ENCODE data around the gene IQGAP1.
A peak's percentile ranks its signal among the peaks of the same experiment; 100 is the strongest.

The IQGAP1 gene

DNA sequence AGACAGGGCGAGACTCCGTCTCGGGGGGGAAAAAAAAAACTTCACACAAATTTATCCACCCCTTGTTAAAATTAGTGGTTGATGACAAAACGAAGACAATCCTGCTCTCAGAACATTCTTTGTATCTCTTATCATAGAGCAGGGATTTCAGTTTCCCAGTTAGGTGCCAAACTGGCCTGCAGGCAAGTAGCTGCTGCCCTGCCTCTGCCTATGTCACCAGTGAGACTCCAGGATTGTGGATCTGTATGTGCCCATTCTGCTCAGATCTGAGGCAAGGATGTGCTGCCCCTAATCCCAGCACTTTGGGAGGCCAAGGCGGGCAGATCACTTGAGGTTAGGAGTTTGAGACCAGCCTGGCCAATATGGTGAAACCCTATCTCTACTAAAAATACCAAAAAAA, 54.4 kb downstream of the IQGAP1 start:
- no peak for DNase-seq (ENCODE audit: low spot score)

DNA sequence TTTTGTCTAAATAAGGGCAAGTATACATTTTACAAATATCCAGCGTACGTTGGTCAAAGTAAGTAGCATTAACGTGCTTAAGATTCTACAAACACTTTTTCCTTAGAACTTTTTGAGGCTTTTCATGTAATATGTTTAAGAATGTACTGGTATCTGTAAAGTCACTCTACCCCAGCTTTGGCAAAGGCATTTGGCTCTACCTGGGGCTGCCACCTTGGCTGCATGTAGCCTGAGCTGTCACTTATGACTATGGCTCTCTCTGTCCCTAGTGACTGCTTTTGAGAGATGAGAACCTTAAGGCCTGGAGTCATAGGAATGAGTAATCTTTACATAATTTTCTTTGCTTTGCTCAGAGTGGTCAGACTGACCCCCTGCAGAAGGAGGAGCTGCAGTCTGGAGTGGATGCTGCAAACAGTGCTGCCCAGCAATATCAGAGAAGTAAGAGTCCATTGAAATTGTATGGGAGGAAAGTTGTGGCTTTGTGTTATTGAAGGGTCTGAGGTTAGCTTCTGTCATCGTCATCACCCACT, 61.2 kb downstream of the IQGAP1 start:
- no peak for DNase-seq (ENCODE audit: low spot score)

DNA sequence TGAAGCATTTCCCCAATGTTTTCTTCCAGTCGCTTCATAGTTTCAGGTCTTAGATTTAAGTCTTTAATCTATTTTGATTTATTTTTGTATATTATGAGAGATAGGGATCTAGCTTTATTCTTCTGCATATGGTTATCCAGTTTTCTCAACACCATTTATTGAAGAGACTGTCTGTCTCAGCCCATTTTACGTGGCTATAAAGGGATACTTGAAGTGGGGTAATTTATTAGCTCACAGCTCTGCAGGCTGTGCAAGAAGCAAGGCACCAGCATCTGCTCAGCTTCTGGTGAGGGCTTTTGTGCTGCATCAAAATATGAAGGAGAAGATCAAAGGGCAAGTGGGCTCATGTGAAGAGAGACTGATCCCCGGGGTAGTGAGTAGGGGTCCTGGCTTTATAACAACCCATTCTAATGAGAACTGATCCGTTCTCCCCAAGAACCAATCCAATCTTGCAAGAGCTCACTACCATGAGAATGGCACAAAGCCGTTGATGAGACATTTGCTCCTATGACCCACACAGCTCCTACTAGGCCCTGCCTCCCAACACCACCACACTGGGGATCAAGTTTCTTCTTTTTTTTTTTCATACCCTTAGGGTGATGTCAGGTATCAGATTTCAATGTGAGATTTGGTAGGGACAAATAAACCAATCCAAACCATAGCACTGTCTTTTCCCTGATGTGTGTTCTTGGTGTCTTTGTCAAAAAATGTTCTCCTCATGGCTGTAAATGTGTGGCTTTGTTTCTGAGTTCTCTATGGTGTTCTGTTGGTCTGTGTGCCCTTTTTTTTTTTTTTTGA, 63.2 kb downstream of the IQGAP1 start:
- DNase-seq (ENCODE audit: low spot score): peak; percentile 20

DNA sequence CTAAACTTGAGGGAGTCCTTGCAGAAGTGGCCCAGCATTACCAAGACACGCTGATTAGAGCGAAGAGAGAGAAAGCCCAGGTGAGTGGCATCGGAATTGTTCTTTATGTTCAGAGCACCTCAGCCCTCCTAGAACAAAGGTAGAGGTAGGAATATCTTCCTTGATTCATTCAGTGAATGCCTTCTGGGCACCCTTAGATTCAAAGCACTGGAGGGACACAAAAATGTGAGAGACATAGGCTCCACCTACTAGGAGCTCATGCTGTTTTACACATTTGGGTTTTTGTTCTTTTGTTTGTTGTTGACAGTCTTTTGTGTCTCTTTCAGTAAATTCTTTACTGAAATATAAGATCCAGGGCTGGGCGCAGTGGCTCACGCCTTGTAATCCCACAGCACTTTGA, 68.2 kb downstream of the IQGAP1 start:
- no peak for DNase-seq (ENCODE audit: low spot score)

GRCh38 chr15:90458061-90458460, 70.0 kb downstream of the IQGAP1 start:
- DNase-seq (ENCODE audit: low spot score): no peak

GRCh38 chr15:90459368-90459767, 71.3 kb downstream of the IQGAP1 start:
- DNase-seq (ENCODE audit: low spot score): no peak

- no peak for DNase-seq (ENCODE audit: low spot score)
Observed at GRCh38 chr15:90460142-90460824, 72.2 kb downstream of the IQGAP1 start.

DNA sequence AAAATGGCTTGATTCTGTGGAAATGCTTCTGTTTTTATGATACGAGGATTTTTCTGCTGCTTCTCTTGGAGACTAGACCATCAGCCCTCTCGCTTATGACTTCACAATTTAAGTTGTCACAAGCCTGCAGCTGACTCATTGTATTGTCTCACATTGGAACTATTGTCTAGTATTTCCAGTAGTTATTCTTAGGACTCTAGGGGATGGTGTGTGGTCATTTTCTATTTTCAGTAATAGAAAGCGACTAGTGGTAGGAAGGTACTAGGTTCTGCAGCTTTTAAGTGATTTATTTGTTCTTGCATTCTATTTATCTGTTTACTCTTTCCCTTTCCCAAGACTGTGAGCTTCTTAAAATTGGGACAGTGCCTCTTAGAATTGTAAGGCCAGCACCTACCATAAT, 75.3 kb downstream of the IQGAP1 start:
- peak; percentile 79 for DNase-seq (ENCODE audit: low spot score)

- DNase-seq (ENCODE audit: low spot score): no peak
Observed at GRCh38 chr15:90465140-90465929, 77.3 kb downstream of the IQGAP1 start.

GRCh38 chr15:90465930-90466567, 78.0 kb downstream of the IQGAP1 start:
- DNase-seq (ENCODE audit: low spot score): no peak

DNA sequence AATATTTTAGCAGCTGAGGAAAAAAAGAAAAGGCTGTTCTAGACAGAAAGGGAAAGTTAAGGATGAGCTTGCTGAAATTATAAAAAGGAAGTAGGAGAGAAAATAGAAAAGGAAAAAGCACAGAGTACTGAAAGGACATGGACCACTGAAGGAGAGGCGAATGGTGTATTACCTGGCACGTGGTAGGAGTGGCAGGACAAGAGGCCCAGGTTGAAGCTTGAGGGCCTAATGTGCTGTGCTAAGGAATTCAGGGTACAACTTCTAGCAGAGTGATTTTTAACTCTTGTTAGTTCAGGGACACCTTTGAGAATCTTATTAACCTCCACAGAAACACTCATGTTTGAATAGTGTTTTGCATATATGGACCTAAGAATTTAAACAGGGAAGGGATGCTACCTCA, 81.7 kb downstream of the IQGAP1 start:
- DNase-seq (ENCODE audit: low spot score): no peak

- DNase-seq (ENCODE audit: low spot score): no peak
Observed at GRCh38 chr15:90470453-90470852, 82.4 kb downstream of the IQGAP1 start.

- DNase-seq (ENCODE audit: low spot score): no peak
Observed at GRCh38 chr15:90471126-90471525, 83.1 kb downstream of the IQGAP1 start.

DNA sequence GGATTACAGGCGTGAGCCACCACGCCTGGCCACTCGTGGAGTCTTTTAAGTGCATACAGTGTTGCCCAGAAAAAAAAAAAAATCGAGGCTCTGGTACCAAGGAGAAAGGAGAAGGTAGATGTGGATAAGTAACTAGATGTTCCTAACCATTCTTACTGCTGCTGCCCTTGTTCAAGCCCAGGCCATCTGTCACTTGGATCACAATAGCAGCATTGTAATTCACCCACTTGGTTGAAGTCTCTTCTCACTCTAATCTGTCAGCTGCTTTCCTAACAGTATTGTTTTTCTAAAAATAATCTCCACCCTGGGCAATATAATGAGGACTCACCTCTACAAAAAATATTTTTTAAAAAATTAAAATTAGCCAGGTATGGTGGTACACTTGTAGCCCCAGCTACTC, 83.7 kb downstream of the IQGAP1 start:
- DNase-seq (ENCODE audit: low spot score): no peak

- no peak for DNase-seq (ENCODE audit: low spot score)
Observed at GRCh38 chr15:90478846-90479481, 90.9 kb downstream of the IQGAP1 start.

DNA sequence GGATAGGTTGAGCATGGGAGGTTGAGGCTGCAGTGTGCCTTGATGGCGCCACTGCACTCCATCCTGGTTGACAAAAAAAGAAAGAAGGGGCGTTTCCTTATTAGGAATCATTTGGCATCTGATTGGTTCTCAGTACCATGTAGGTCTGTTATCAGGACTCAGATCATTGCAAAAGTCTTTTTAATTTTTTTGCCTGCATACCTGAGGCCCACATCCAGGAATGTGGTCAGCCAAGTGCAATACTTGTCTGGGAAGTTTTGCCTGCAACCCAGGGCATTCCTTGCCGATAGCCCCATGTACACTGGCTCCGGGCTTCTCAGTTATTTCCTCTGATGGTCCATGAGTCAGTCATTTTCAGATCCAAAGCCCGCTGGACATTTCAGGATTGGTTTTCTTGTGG, 91.6 kb downstream of the IQGAP1 start:
- no peak for DNase-seq (ENCODE audit: low spot score)

GRCh38 chr15:90481023-90481422, 93.0 kb downstream of the IQGAP1 start:
- DNase-seq (ENCODE audit: low spot score): no peak

- peak; percentile 55 for DNase-seq (ENCODE audit: low spot score)
Observed at GRCh38 chr15:90482124-90483011, 94.3 kb downstream of the IQGAP1 start.

DNA sequence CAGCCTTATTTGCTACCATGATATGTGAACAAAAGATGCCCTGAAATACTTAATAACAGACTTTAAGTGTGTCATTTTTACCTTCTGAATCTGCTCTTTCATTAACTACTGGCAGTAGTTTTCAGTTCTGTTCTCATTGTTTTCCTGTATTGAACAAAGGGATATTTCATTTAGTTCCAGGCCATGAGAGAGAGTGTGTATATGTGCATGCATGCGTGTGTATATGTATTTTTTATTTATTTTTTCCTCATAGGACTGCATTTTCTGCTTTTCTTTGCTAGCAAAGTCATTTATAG, 94.9 kb downstream of the IQGAP1 start:
- no peak for DNase-seq (ENCODE audit: low spot score)

DNA sequence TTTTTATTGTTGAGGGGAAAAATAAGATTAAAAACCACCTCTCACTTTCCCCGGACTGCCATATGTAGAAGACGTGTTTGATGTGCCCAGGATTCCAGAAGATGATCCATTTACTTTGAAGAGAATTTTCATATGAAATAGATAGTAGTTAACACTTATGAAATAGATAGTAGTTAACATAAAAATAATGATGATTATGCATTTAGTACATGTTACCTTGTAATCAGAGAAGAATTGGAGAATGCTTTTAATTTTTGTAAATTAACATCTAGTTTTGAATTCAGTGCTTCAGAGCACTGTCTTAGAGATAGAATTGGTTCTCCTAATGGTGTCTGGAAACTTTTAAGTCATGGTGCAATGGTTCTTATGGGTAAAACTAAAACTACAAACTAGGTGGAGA, 95.6 kb downstream of the IQGAP1 start:
- no peak for DNase-seq (ENCODE audit: low spot score)

- no peak for DNase-seq (ENCODE audit: low spot score)
Observed at GRCh38 chr15:90487186-90487585, 99.1 kb downstream of the IQGAP1 start.
